NCI-H1930 (cell line): ENCODE data around the gene FRMD4A.
"Not testable (repeated sequence)": the region's sequence is repeated elsewhere in the genome, so short reads cannot be mapped to it uniquely, and the experiment has no call there.

Experiments
- DNase-seq, 2 experiments: peaks; one replicate each; lab custom pipeline; 2025; lab: John Stamatoyannopoulos, UW

Gene FRMD4A

DNA sequence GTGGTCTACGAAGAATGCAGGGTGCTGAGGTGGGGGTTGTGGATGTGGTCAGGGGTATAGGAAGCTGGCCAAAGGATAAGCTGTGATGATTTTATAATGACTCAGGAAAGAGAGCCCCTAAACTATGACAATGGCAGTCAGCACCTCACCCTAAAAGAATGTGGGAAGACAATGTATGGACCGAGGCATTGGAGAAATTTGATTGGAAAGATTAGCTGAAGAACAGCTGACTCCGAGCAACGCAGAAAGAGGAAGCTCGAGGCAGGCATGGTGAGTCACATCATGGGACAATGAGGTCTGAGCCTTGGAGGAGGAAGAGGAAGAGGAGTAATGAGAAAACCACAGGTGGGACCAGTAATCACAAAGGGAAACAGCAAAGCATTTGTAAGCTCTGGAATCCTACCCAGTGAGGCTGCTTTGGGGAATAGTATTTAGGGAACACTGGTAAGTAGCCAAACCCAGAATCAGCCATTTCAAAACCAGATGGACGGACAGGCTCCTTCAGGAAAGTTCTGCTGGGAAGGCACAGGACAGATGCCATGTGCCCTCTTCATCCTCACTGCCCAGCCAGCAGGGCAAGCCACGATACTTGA, 448.5 kb downstream of the FRMD4A start:
- no peak for DNase-seq

DNA sequence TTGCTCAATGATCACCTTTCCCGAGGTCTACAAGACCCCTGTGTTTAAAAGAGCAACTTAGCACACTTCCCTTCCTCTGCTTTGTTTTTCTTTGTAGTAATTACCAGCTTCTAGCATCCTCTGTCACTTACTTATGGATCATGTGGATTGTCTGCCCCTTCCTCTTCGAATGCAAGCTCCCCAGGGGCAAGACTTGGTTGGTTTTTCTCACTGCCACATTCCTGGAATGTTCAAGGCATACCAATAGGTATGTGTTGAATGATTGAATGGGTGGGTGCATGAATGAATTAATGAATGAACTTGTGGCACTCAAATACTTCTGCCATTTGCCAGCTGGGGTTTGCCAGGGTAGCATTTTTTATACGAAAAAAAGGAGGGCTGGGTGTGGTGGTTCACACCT, 450.0 kb downstream of the FRMD4A start:
- no peak for DNase-seq

DNA sequence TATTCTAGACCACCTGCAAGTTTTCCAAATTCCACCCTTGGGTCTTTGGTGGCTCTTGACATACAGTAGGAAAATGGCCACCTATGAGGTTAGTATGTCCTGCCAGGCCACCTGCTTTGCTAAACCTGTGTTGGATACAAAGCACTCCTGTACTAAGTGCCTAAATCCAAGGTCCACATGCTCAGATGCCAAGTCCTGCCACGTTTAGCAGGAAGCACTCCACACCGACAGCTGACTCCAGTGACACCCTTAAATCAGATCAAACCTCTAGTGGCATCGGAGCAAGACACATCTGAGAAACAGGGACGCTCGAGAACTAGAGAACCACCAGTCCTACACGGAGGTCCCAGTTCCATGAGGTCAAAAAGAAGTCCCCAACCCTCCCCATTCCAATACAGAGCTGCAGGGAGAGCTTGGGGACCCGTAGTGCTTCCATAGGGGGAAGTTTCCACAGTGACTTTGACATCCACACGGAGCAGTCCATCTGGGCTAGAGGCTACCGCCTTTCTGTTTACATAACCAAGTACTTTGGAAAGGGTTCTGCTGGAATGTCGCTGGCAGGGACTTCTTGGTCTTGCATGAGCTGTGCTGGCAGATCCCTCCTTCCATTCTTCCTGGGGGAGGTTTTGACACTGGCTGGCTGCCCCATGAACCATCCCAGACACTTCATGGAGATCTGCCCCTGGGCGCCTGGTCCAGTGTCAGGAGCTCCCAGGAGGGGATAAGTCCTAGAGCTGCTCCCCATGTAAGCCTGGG, 453.4 kb downstream of the FRMD4A start:
- no peak for DNase-seq

DNA sequence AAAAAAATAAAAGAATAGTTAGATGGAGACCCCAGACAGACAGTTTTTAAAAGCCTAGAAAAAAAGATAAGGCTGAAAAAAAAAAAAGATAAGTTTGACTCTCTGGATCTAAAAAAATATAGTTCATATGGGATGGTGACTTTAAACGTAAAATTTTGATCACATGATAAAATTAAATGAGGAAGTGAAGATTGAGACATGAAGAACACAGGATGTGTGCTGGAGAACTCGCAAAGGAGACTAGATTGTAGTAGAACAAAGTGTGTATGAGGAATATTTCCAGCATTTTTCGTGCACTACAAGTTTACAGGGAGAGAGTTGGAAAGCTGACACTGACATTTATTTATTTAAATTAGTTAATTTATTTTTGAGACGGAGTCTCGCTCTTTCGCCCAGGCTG, 457.5 kb downstream of the FRMD4A start:
- DNase-seq, result no peak

GRCh38 chr10:13872411-13872810, 458.3 kb downstream of the FRMD4A start:
- no peak for DNase-seq

GRCh38 chr10:13871776-13872175, 458.9 kb downstream of the FRMD4A start:
- no peak for DNase-seq

DNA sequence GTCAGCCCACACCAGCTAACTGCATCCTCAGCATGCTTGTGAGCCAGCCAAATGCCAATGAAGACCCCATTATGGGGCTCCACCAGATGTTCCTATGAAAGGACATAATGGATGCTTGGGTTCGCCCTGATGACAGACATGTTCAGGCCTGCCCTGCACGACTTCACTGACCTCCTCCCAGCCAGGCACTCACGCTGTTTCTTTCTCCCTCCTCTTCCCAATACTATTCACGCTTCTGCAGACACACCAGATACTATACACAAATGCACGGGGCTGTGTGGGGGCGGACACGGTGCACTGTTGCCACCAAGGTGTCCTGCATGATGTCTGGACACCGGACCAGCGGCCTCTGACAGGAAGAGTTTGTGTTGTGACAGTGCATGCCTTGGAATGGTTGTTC, 459.7 kb downstream of the FRMD4A start:
- no peak for DNase-seq

DNA sequence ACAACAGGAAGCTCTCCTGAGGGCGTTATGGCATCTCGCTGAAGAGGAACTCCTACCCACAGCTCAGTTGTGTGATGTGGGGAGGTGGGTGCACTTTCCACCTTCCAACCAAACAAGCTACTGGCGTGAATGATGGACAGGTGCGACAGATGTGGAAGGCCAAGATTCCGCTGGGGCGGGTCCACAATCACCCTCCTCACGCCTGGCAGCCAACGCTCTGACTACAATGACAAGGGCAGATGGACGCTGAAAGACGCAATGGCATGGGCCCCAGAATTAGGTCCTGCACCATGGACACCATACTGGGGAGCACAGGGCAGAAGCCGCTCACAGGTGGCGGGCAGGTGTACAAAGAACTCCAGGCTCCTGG, 461.4 kb downstream of the FRMD4A start:
- no peak for DNase-seq

- DNase-seq, result no peak
Measured at GRCh38 chr10:13868528-13869294, 462.0 kb downstream of the FRMD4A start.

GRCh38 chr10:13867822-13868221, 462.9 kb downstream of the FRMD4A start:
- no peak for DNase-seq

GRCh38 chr10:13865758-13866491, 464.8 kb downstream of the FRMD4A start:
- DNase-seq, result no peak

DNA sequence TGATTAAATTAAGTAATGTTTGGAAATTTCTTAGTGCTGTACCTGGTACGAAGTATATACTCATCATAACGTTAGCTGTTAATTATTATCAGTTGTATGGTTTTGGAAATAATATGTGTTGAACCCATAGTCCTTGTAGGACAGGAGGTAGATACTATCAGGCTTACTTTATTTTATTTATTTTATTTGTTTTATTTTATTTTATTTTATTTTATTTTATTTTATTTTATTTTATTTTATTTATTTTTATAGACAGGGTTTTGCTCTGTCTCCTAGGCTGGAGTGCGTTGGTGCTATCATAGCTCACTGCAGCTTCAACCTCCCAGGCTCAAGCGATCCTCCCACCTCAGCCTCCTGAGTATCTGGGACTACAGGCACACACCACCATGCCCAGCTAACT, 465.5 kb downstream of the FRMD4A start:
- DNase-seq, result not testable (repeated sequence)

DNA sequence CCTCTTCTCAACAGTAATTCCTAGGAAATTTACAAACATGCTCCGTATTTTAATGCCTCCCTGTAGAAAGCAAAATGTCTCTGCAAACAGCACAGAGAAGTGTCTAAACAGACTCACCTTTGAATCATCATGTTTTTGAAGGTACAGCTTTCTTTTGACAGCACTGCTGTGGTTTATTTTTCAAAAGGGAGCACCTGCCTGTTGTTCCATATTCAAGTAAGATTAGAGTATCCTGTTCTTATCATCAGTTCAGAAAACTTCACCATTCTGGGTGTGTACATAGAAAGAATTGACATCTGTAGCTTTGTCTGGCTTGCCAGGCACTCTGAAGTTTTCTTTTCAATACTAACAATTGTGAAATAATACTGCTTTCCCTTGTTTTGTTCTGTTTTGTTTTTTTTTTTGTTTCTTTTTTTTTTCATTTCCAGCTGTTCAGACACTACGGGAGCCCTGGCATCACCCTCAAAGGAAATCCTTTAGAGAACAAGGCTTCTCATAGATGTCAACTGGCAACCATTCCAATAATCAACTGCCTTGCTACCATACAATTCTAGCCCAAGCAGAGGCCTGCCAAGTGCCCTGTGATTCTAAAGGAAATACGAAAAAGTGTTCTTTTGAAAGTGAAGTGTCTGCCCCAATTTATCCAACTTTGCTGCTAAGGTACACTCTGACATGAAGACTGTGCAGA, 468.0 kb downstream of the FRMD4A start:
- DNase-seq, result no peak

GRCh38 chr10:13860886-13861285, 469.8 kb downstream of the FRMD4A start:
- DNase-seq, result no peak

GRCh38 chr10:13859979-13860654, 470.6 kb downstream of the FRMD4A start:
- no peak for DNase-seq

DNA sequence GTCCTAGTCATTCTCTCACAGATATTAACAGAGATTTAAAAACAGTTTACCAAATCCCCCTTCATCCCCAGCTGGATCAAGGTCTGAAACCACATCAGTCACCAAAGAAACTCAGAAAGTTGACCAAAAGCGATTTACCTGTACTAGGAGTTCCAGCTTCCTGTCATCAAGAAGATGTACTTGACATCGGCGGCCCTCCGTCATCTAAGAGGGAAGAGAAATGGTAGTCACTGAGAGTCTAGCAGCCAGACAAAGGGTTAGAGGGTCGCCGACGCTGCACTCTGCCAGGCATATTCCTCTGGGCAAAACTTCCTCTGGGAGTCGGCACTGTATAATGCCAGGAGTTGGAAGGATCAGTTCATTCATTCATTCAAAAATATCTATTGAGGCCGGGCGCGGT, 472.0 kb downstream of the FRMD4A start:
- DNase-seq, result no peak

DNA sequence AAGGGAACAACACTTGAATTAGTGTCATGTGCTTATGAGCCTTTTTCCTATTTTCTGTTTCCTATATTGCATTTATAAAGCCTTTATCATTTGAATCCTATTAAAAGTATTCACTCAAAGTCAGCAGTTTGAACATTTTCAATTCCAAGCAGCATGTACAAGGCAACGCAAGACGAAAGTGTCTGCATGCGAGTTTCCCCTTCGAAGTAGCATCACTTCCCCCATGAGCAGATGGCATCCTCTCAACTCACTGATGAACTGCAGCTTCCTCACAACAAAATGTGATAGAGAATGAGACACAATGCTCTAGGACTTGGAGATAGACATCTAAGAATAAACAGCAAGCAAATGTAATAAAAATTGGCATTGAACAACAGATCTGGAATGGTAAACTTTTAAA, 473.3 kb downstream of the FRMD4A start:
- DNase-seq, result no peak

GRCh38 chr10:13853854-13854253, 476.9 kb downstream of the FRMD4A start:
- no peak for DNase-seq

GRCh38 chr10:13852872-13853271, 477.9 kb downstream of the FRMD4A start:
- no peak for DNase-seq

- DNase-seq, result no peak
Measured at GRCh38 chr10:13851906-13852305, 478.8 kb downstream of the FRMD4A start.
